Measurements from ENCODE around the gene MUC5AC. TPM values are rescaled to one million over a fixed set of nuclear protein-coding genes. Genes with fewer than 3 reads are reported as not detected.
"Not testable (repeated sequence)": the region's sequence is repeated elsewhere in the genome, so short reads cannot be mapped to it uniquely, and the experiment has no call there.

Gene MUC5AC
- total and polyA plus RNA-seq, 4 donors, result 0.02 TPM; not detected in 3

GRCh38 chr11:1153951-1154493, 3.7 kb upstream of the MUC5AC start:
- no peak for DNase-seq (ENCODE audit: low read depth in 4 of 6, low spot score in 6 of 6)
- Histone ChIP-seq H3K4me1 (ENCODE audit: control insufficient read depth, insufficient read depth, low read length) (peaks cover 9% of the 10 kb centered on the region), H3K9me3 (ENCODE audit: control insufficient read depth, insufficient read depth, low read length) (no peaks in the 10 kb centered on the region), H3K4me3 (ENCODE audit: low read depth, low read length) (no peak overlapping the region), H3K36me3 (ENCODE audit: control insufficient read depth, insufficient read depth, low read length) (peaks cover 2% of the 10 kb centered on the region), H3K27me3 (ENCODE audit: control insufficient read depth, insufficient read depth, low read length) (no peaks in the 10 kb centered on the region), H3K27ac (ENCODE audit: low read depth, low read length) (no peak overlapping the region)
- 90% methylated on average over 14 of the region's 14 CpGs for WGBS (ENCODE audit: insufficient coverage)

GRCh38 chr11:1154656-1155055, 3.1 kb upstream of the MUC5AC start:
- H3K4me3 ChIP-seq (ENCODE audit: low read depth, low read length); H3K27ac ChIP-seq (ENCODE audit: low read depth, low read length); H3K9me3 ChIP-seq (ENCODE audit: control insufficient read depth, insufficient read depth, low read length); H3K36me3 ChIP-seq (ENCODE audit: control insufficient read depth, insufficient read depth, low read length); H3K27me3 ChIP-seq (ENCODE audit: control insufficient read depth, insufficient read depth, low read length); DNase-seq (ENCODE audit: low read depth in 4 of 6, low spot score in 6 of 6); H3K4me1 ChIP-seq (ENCODE audit: control insufficient read depth, insufficient read depth, low read length): not testable (repeated sequence)
- WGBS (ENCODE audit: insufficient coverage), result no CpG with 5 or more reads among the region's 3 CpGs

- Histone ChIP-seq H3K36me3 (ENCODE audit: control insufficient read depth, insufficient read depth, low read length) (peaks cover 2% of the 10 kb centered on the region), H3K4me3 (ENCODE audit: low read depth, low read length) (no peak overlapping the region), H3K27ac (ENCODE audit: low read depth, low read length) (no peak overlapping the region), H3K4me1 (ENCODE audit: control insufficient read depth, insufficient read depth, low read length) (peaks cover 9% of the 10 kb centered on the region), H3K27me3 (ENCODE audit: control insufficient read depth, insufficient read depth, low read length) (no peaks in the 10 kb centered on the region), H3K9me3 (ENCODE audit: control insufficient read depth, insufficient read depth, low read length) (no peaks in the 10 kb centered on the region)
- no peak for DNase-seq (ENCODE audit: low read depth in 4 of 6, low spot score in 6 of 6)
Observed at GRCh38 chr11:1155274-1155693, 2.5 kb upstream of the MUC5AC start.

GRCh38 chr11:1156506-1157340, 1.0 kb upstream of the MUC5AC start:
- Histone ChIP-seq H3K27ac (ENCODE audit: low read depth, low read length) (no peak overlapping the region), H3K36me3 (ENCODE audit: control insufficient read depth, insufficient read depth, low read length) (peaks cover 2% of the 10 kb centered on the region), H3K27me3 (ENCODE audit: control insufficient read depth, insufficient read depth, low read length) (no peaks in the 10 kb centered on the region), H3K4me3 (ENCODE audit: low read depth, low read length) (no peak overlapping the region), H3K4me1 (ENCODE audit: control insufficient read depth, insufficient read depth, low read length) (no peaks in the 10 kb centered on the region), H3K9me3 (ENCODE audit: control insufficient read depth, insufficient read depth, low read length) (no peaks in the 10 kb centered on the region)
- WGBS (ENCODE audit: insufficient coverage), result 82% methylated on average over 6 of the region's 7 CpGs
- DNase-seq (ENCODE audit: low read depth in 4 of 6, low spot score in 6 of 6), result no peak

- Histone ChIP-seq H3K27me3 (ENCODE audit: control insufficient read depth, insufficient read depth, low read length) (no peaks in the 10 kb centered on the region), H3K9me3 (ENCODE audit: control insufficient read depth, insufficient read depth, low read length) (no peaks in the 10 kb centered on the region), H3K36me3 (ENCODE audit: control insufficient read depth, insufficient read depth, low read length) (peaks cover 2% of the 10 kb centered on the region), H3K4me3 (ENCODE audit: low read depth, low read length) (no peak overlapping the region), H3K4me1 (ENCODE audit: control insufficient read depth, insufficient read depth, low read length) (no peaks in the 10 kb centered on the region), H3K27ac (ENCODE audit: low read depth, low read length) (no peak overlapping the region)
- no peak for DNase-seq (ENCODE audit: low read depth in 4 of 6, low spot score in 6 of 6)
- WGBS (ENCODE audit: insufficient coverage), result 40% methylated on average over 1 of the region's 4 CpGs
Observed at GRCh38 chr11:1157341-1157644, 460 bp upstream of the MUC5AC start.

- WGBS (ENCODE audit: insufficient coverage), result 84% methylated on average over 24 of the region's 32 CpGs
Observed at GRCh38 chr11:1158681-1159487, 1.1 kb downstream of the MUC5AC start.

GRCh38 chr11:1159488-1160220, 1.9 kb downstream of the MUC5AC start:
- not testable (repeated sequence) for H3K4me3 ChIP-seq (ENCODE audit: low read depth, low read length); DNase-seq (ENCODE audit: low read depth in 4 of 6, low spot score in 6 of 6); H3K27ac ChIP-seq (ENCODE audit: low read depth, low read length); H3K4me1 ChIP-seq (ENCODE audit: control insufficient read depth, insufficient read depth, low read length); H3K9me3 ChIP-seq (ENCODE audit: control insufficient read depth, insufficient read depth, low read length); H3K36me3 ChIP-seq (ENCODE audit: control insufficient read depth, insufficient read depth, low read length); H3K27me3 ChIP-seq (ENCODE audit: control insufficient read depth, insufficient read depth, low read length)
- 77% methylated on average over 16 of the region's 24 CpGs for WGBS (ENCODE audit: insufficient coverage)

More at GRCh38 chr11:1158681-1159487, 1.1 kb downstream of the MUC5AC start:
- H3K36me3 ChIP-seq (ENCODE audit: control insufficient read depth, insufficient read depth, low read length), result peaks cover 2% of the 10 kb centered on the region
- no peak overlapping the region for H3K27ac ChIP-seq (ENCODE audit: low read depth, low read length)
- H3K4me1 ChIP-seq (ENCODE audit: control insufficient read depth, insufficient read depth, low read length), result no peaks in the 10 kb centered on the region
- no peaks in the 10 kb centered on the region for H3K9me3 ChIP-seq (ENCODE audit: control insufficient read depth, insufficient read depth, low read length)
- no peak overlapping the region for H3K4me3 ChIP-seq (ENCODE audit: low read depth, low read length)
- no peaks in the 10 kb centered on the region for H3K27me3 ChIP-seq (ENCODE audit: control insufficient read depth, insufficient read depth, low read length)
- DNase-seq (ENCODE audit: low read depth in 4 of 6, low spot score in 6 of 6), result no peak

GRCh38 chr11:1160231-1161101, 2.7 kb downstream of the MUC5AC start:
- Histone ChIP-seq H3K9me3 (ENCODE audit: control insufficient read depth, insufficient read depth, low read length) (no peaks in the 10 kb centered on the region), H3K36me3 (ENCODE audit: control insufficient read depth, insufficient read depth, low read length) (peaks cover 2% of the 10 kb centered on the region), H3K4me3 (ENCODE audit: low read depth, low read length) (no peak overlapping the region), H3K27ac (ENCODE audit: low read depth, low read length) (no peak overlapping the region), H3K4me1 (ENCODE audit: control insufficient read depth, insufficient read depth, low read length) (no peaks in the 10 kb centered on the region), H3K27me3 (ENCODE audit: control insufficient read depth, insufficient read depth, low read length) (no peaks in the 10 kb centered on the region)
- WGBS (ENCODE audit: insufficient coverage), result 89% methylated on average over 27 of the region's 32 CpGs
- DNase-seq (ENCODE audit: low read depth in 4 of 6, low spot score in 6 of 6), result no peak
